ENCODE results near the gene HPF1. TPM values are rescaled to one million over a fixed set of nuclear protein-coding genes. Genes with fewer than 3 reads are reported as not detected.

The HPF1 gene
- total RNA-seq, 2 experiments from 2014 or later: 20.4 to 28.2 TPM

GRCh38 chr4:169724260-169724659 is 33.5 kb downstream of the HPF1 start:
- CTCF ChIA-PET: interaction anchor here (1.5 kb wide), 1 partner anchor 11 kb away, joined by 4 read pairs; no protein-coding TSS in a partner anchor
- Mint-ChIP-seq H3K4me3 (no peak overlapping the region), H3K9me3 (no peaks in the 10 kb centered on the region), H3K36me3 (ENCODE audit: low read depth) (peaks cover 14% of the 10 kb centered on the region), H3K27ac (no peak overlapping the region), H3K4me1 (ENCODE audit: low read depth) (peaks cover 2% of the 10 kb centered on the region), H3K27me3 (no peaks in the 10 kb centered on the region)
- intact Hi-C loops (cut with micrococcal nuclease): no loop called here
- POLR2A ChIA-PET: no interaction called here
- TF ChIP-seq, protein P1, sequence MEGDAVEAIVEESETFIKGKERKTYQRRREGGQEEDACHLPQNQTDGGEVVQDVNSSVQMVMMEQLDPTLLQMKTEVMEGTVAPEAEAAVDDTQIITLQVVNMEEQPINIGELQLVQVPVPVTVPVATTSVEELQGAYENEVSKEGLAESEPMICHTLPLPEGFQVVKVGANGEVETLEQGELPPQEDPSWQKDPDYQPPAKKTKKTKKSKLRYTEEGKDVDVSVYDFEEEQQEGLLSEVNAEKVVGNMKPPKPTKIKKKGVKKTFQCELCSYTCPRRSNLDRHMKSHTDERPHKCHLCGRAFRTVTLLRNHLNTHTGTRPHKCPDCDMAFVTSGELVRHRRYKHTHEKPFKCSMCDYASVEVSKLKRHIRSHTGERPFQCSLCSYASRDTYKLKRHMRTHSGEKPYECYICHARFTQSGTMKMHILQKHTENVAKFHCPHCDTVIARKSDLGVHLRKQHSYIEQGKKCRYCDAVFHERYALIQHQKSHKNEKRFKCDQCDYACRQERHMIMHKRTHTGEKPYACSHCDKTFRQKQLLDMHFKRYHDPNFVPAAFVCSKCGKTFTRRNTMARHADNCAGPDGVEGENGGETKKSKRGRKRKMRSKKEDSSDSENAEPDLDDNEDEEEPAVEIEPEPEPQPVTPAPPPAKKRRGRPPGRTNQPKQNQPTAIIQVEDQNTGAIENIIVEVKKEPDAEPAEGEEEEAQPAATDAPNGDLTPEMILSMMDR (IDR thresholded peaks at IDR 0.05): no peak
- no peak for DNase-seq
- ATAC-seq: no peak

DNA sequence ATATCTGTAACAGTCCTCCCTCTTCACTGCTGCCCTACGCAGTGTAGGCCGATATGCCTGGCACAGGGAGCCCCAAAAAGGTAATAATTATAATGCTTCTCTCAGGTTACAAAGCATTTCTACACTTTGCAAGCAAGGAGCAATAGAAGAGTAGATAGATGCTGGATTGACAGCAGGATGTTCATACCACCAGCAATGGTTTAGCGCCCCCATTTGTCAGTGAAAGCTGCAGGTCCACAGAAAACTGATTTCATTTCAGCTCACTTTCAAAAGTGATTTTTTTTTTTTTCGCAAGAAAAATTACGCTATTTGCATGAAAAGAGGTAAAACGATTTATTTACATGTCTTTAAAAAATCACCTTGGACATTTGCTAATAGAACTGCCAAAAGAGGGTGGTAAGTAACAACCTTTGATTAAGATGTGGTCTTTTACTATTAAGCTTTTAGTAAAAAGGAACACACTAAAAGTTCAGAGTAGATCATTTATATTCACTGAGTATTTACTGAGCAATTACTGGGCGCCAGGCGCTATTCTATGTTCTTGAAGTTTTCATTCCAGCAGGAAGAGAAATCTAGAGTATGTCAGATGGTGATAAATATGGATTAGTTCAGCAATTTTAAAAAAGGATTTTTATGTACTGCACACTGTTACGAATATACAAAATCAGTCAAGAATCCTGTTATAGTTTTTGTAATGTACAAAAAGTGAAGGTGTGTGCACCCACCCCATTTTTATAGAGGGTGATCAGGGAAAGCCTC is 34.4 kb downstream of the HPF1 start:
- Mint-ChIP-seq H3K4me1 (ENCODE audit: low read depth) (peaks cover 2% of the 10 kb centered on the region), H3K9me3 (no peaks in the 10 kb centered on the region), H3K27me3 (no peaks in the 10 kb centered on the region), H3K27ac (no peak overlapping the region), H3K36me3 (ENCODE audit: low read depth) (peaks cover 10% of the 10 kb centered on the region), H3K4me3 (no peak overlapping the region)
- DNase-seq (peak; percentile 16), ATAC-seq (no peak)
- intact Hi-C loops (cut with micrococcal nuclease): no loop called here
- ChIA-PET CTCF (interaction anchor here (1.5 kb wide), 1 partner anchor 12 kb away, joined by 4 read pairs; no protein-coding TSS in a partner anchor), POLR2A (interaction anchor here (0.6 kb wide), 1 partner anchor 102 kb away, joined by 3 read pairs; no protein-coding TSS in a partner anchor)
- TF ChIP-seq, protein P1 (IDR thresholded peaks at IDR 0.05): no peak

- CTCF ChIA-PET: interaction anchor here (0.5 kb wide), 1 partner anchor 32 kb away, joined by 3 read pairs; no protein-coding TSS in a partner anchor
- POLR2A ChIA-PET: no interaction called here
- no peak for ATAC-seq
- Mint-ChIP-seq H3K27ac (no peak overlapping the region), H3K36me3 (ENCODE audit: low read depth) (peaks cover 14% of the 10 kb centered on the region), H3K9me3 (no peaks in the 10 kb centered on the region), H3K4me1 (ENCODE audit: low read depth) (peaks cover 2% of the 10 kb centered on the region), H3K27me3 (no peaks in the 10 kb centered on the region), H3K4me3 (no peak overlapping the region)
- TF ChIP-seq, protein P1 (IDR thresholded peaks at IDR 0.05): no peak
- DNase-seq: no peak
- intact Hi-C loops (cut with micrococcal nuclease): no loop called here
Measured at GRCh38 chr4:169720529-169720928, 37.2 kb downstream of the HPF1 start.

DNA sequence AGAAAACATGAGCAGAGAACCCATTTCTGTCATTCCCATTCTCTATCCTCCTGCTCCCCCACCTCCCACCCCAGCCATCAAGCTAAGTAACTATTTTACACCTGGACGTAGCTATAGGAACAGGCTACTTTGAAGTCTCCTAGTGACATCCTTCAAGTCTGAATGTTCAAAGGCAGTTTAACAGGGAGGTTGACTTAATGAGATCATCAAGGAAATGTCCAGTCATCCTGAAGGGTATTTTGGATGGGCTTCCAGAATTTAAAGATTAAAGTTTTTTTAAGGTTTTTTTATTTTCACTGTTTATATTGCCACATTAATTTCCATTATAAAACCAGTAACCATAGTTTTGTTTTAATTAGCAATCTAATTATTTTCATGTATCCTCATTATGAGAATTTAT is 41.1 kb downstream of the HPF1 start:
- TF ChIP-seq, protein P1 (IDR thresholded peaks at IDR 0.05): no peak
- H3K27me3 Mint-ChIP-seq: no peaks in the 10 kb centered on the region
- no peak overlapping the region for H3K27ac Mint-ChIP-seq
- H3K4me3 Mint-ChIP-seq: no peak overlapping the region
- ChIA-PET CTCF (interaction anchor here (0.9 kb wide), 1 partner anchor 103 kb away, joined by 4 read pairs; no protein-coding TSS in a partner anchor), POLR2A (no interaction called here)
- ATAC-seq (no peak), DNase-seq (no peak)
- peaks cover 17% of the 10 kb centered on the region for H3K36me3 Mint-ChIP-seq (ENCODE audit: low read depth)
- H3K4me1 Mint-ChIP-seq (ENCODE audit: low read depth): peaks cover 2% of the 10 kb centered on the region
- no peaks in the 10 kb centered on the region for H3K9me3 Mint-ChIP-seq
- intact Hi-C loops (cut with micrococcal nuclease): no loop called here

- H3K4me1 Mint-ChIP-seq (ENCODE audit: low read depth): peaks cover 2% of the 10 kb centered on the region
- no peak overlapping the region for H3K4me3 Mint-ChIP-seq
- ChIA-PET CTCF (interaction anchor here (1.4 kb wide), 1 partner anchor 150 kb away, joined by 3 read pairs; no protein-coding TSS in a partner anchor), POLR2A (no interaction called here)
- TF ChIP-seq, protein P1 (IDR thresholded peaks at IDR 0.05): no peak
- intact Hi-C loops (cut with micrococcal nuclease): no loop called here
- H3K27me3 Mint-ChIP-seq: no peaks in the 10 kb centered on the region
- no peaks in the 10 kb centered on the region for H3K9me3 Mint-ChIP-seq
- H3K36me3 Mint-ChIP-seq (ENCODE audit: low read depth): peaks cover 17% of the 10 kb centered on the region
- DNase-seq (no peak), ATAC-seq (no peak)
- no peak overlapping the region for H3K27ac Mint-ChIP-seq
Measured at GRCh38 chr4:169715826-169716225, 41.9 kb downstream of the HPF1 start.

Measured in activated CD8-positive, alpha-beta T cell treated with anti-CD3 and anti-CD28 coated beads for 36 hours (primary cell).